GM12878 (cell line): ENCODE data around the gene GPC2. TPM values are rescaled to one million over a fixed set of nuclear protein-coding genes. Genes with fewer than 3 reads are reported as not detected.

Experiments used
- ATAC-seq: fragments of 200-7000 bp; cut with Tn5 transposase; 3 replicates; pipeline ENCODE4 v1.9.1; 2020; ENCODE audit warnings: mild to moderate bottlenecking, moderate library complexity
- BruUV-seq: library from RNA; stranded (reverse); fragments of 400-500 nt; replicated peaks from 2 replicates; lab custom pipeline; 2021; lab: Mats Ljungman, UMichigan
- CTCF ChIA-PET: fragments of 300-600 bp; sonication (Branson Sonifier 250); formaldehyde crosslinking; extraction: SDS; loops from one replicate; lab custom pipeline; 2021; ENCODE audit warnings: inconsistent platforms; lab: Yijun Ruan, JAX
- POLR2A ChIA-PET: fragments of 350-600 bp; formaldehyde crosslinking; extraction: SDS; loops from one replicate; lab custom pipeline; 2021; ENCODE audit warnings: inconsistent platforms; lab: Charles Lee
- RAD21 ChIA-PET: fragments of 300-600 bp; sonication (Branson Sonifier 250); formaldehyde crosslinking; loops from one replicate; lab custom pipeline; 2023; ENCODE audit warnings: antibody characterized with exemption; ENCODE audit not compliant: unreplicated experiment; lab: Charles Lee
- SMC1A ChIA-PET: fragments of 300-600 bp; sonication (Branson Sonifier 250); formaldehyde crosslinking; loops from one replicate; lab custom pipeline; 2023; ENCODE audit not compliant: unreplicated experiment, uncharacterized antibody; lab: Charles Lee
- DNase-seq: peaks from one replicate; pipeline ENCODE4 v3.0.0-alpha.2; 2011; ENCODE audit warnings: low read depth, low spot score
- FAIRE-seq: peaks from 3 replicates; lab custom pipeline; 2011; peaks lifted over from hg19 to GRCh38; lab: Jason Lieb, UNC
- H2AFZ ChIP-seq: 2 replicates; pipeline ENCODE4 v1.6.0; 2011; ENCODE audit warnings: low read depth, low read length, control low read depth; ENCODE audit not compliant: control insufficient read depth
- H3K27ac ChIP-seq: 2 replicates; pipeline ENCODE4 v1.5.1; 2011; ENCODE audit warnings: control low read depth; ENCODE audit not compliant: control insufficient read depth, insufficient read depth
- H3K27me3 ChIP-seq, 2 experiments: replicated peaks in 1 of 2; 2 replicates each; pipeline versions ENCODE4 v1.6.0 to v1.6.1; 2011; ENCODE audit warnings: low read length in 1 of 2; ENCODE audit not compliant: control insufficient read depth in 2 of 2, insufficient read depth in 2 of 2
- H3K36me3 ChIP-seq, 2 experiments: 2 replicates each; pipeline ENCODE4 v1.5.1; 2011; ENCODE audit warnings: low read length in 1 of 2; ENCODE audit not compliant: control insufficient read depth in 2 of 2, insufficient read depth in 2 of 2
- H3K4me1 ChIP-seq: 2 replicates; pipeline ENCODE4 v1.6.1; 2011; ENCODE audit warnings: mild to moderate bottlenecking, low read length, moderate library complexity, mixed read lengths; ENCODE audit not compliant: control insufficient read depth, insufficient read depth
- H3K4me2 ChIP-seq: 2 replicates; pipeline ENCODE4 v1.6.0; 2011; ENCODE audit warnings: control low read depth; ENCODE audit not compliant: control insufficient read depth, insufficient read depth
- H3K4me3 ChIP-seq: fragments of 200-600 bp; sonication (generic); 2 replicates; pipeline ENCODE4 v1.5.1; 2016
- H3K79me2 ChIP-seq: 2 replicates; pipeline ENCODE4 v1.6.0; 2011; ENCODE audit warnings: low read length; ENCODE audit not compliant: control insufficient read depth, insufficient read depth
- H3K9ac ChIP-seq: 2 replicates; pipeline ENCODE4 v1.8.0; 2011; ENCODE audit warnings: low read length, control low read depth, mixed read lengths; ENCODE audit not compliant: control insufficient read depth, insufficient read depth
- H3K9me3 ChIP-seq: replicated peaks from 3 replicates; pipeline ENCODE4 v1.5.1; 2011; ENCODE audit warnings: mild to moderate bottlenecking, low read length; ENCODE audit not compliant: control insufficient read depth, insufficient read depth
- H4K20me1 ChIP-seq: 2 replicates; pipeline ENCODE4 v1.6.0; 2011; ENCODE audit not compliant: control insufficient read depth, insufficient read depth
- CEBPB ChIP-seq, 2 experiments: fragments of 150-350 bp in 1 of 2; IDR thresholded peaks; 2 replicates each; pipeline ENCODE4 v1.6.1; 2012 to 2014; ENCODE audit warnings: low read depth in 2 of 2, low read length in 2 of 2, borderline replicate concordance in 1 of 2, inconsistent platforms in 1 of 2
- CHD2 ChIP-seq: IDR thresholded peaks from 2 replicates; pipeline ENCODE4 v1.6.1; 2011; ENCODE audit warnings: low read depth, low read length, improper control_type of control experiment, borderline replicate concordance
- E2F4 ChIP-seq: IDR thresholded peaks from 2 replicates; pipeline ENCODE4 v1.6.1; 2012; ENCODE audit warnings: low read depth, low read length, improper control_type of control experiment
- E2F8 ChIP-seq: fragments of 450-650 bp; IDR thresholded peaks from 2 replicates; pipeline ENCODE4 v1.6.1; 2018; ENCODE audit warnings: mild to moderate bottlenecking, low read depth, moderate library complexity; ENCODE audit not compliant: partially characterized antibody
- ELK1 ChIP-seq: IDR thresholded peaks from 2 replicates; pipeline ENCODE4 v1.6.1; 2012; ENCODE audit warnings: low read depth, low read length, improper control_type of control experiment
- GATAD2B ChIP-seq: fragments of 450-650 bp; conservative IDR thresholded peaks from 2 replicates; pipeline ENCODE4 v1.6.1; 2017; ENCODE audit warnings: low read depth, mild to moderate bottlenecking, moderate library complexity
- MYC ChIP-seq: IDR thresholded peaks from 2 replicates; pipeline ENCODE4 v1.6.1; 2011; ENCODE audit warnings: mild to moderate bottlenecking, low read length, moderate library complexity, inconsistent platforms; ENCODE audit not compliant: insufficient read depth, insufficient replicate concordance, insufficient read length, severe bottlenecking
- NKRF ChIP-seq: fragments of 450-650 bp; conservative IDR thresholded peaks from 2 replicates; pipeline ENCODE4 v1.6.1; 2017; ENCODE audit warnings: mild to moderate bottlenecking, moderate library complexity
- NRF1 ChIP-seq: conservative IDR thresholded peaks from 2 replicates; pipeline ENCODE4 v1.6.1; 2011; ENCODE audit warnings: mild to moderate bottlenecking, low read depth, low read length, improper control_type of control experiment
- PML ChIP-seq: IDR thresholded peaks from 2 replicates; pipeline ENCODE4 v1.6.1; 2012; ENCODE audit warnings: low read length, inconsistent platforms
- SIX5 ChIP-seq: IDR thresholded peaks from 2 replicates; pipeline ENCODE4 v1.6.1; 2011; ENCODE audit warnings: mild to moderate bottlenecking, low read depth, low read length, moderate library complexity; ENCODE audit not compliant: severe bottlenecking
- SPI1 ChIP-seq: IDR thresholded peaks from 2 replicates; pipeline ENCODE4 v1.6.1; 2011; ENCODE audit warnings: low read depth, mild to moderate bottlenecking, low read length, moderate library complexity, borderline replicate concordance; ENCODE audit not compliant: insufficient read depth
- TARDBP ChIP-seq: IDR thresholded peaks from 2 replicates; pipeline ENCODE4 v1.6.1; 2016; ENCODE audit warnings: borderline replicate concordance
- TBL1XR1 ChIP-seq: IDR thresholded peaks from 2 replicates; pipeline ENCODE4 v1.6.1; 2012; ENCODE audit warnings: low read depth, low read length, improper control_type of control experiment
- YBX1 ChIP-seq: fragments of 450-650 bp; IDR thresholded peaks from 2 replicates; pipeline ENCODE4 v1.6.1; 2016; ENCODE audit warnings: antibody characterized with exemption
- ZNF217 ChIP-seq: fragments of 450-650 bp; IDR thresholded peaks from 2 replicates; pipeline ENCODE4 v1.6.1; 2017; ENCODE audit warnings: antibody characterized with exemption, mild to moderate bottlenecking
- WGBS: methylation state at CpG from one replicate; pipeline ENCODE4 v1.1.6; 2016; ENCODE audit warnings: low lambda C conversion rate; ENCODE audit not compliant: insufficient replicate concordance, insufficient coverage; ENCODE audit errors: missing lambda C conversion rate; 5-methylcytosine and 5-hydroxymethylcytosine counted together
- in situ Hi-C: fragments of 300-500 bp; cut with MboI; formaldehyde crosslinking; loops from 9 replicates; pipeline ENCODE4 v1.14.3; 2018; ENCODE audit warnings: mixed read lengths
- intact Hi-C: fragments of 100-400 bp; cut with micrococcal nuclease; formaldehyde crosslinking; loops from one replicate; pipeline ENCODE4 v1.14.2; 2022; ENCODE audit not compliant: unreplicated experiment
- polyA plus RNA-seq, 11 experiments: library from polyadenylated mRNA; depleted of rRNA in 4 of 11; unstranded in 6 of 11; stranded (reverse) in 5 of 11; fragments of >200 nt; fragmentation: Nextera tagmentation in 4 of 11; fragmentation: Illumina TruSeq in 1 of 11; extraction: Ambion mirVana in 4 of 11; extraction: Trizol in 1 of 11; gene quantifications; 1 replicate in 1 of 11; 2 replicates in 10 of 11; pipeline versions ENCODE4 v1.2.1 to v1.2.3, GENCODE V29; 2011 to 2016; ENCODE audit warnings: inconsistent platforms in 2 of 11, missing spikeins in 2 of 11, low read depth in 1 of 11
- total RNA-seq, 4 experiments: library from RNA; depleted of rRNA in 3 of 4; stranded (reverse); fragments of >200 nt in 3 of 4; fragmentation: Illumina TruSeq in 1 of 4; extraction: Trizol in 1 of 4; gene quantifications; 2 replicates each; pipeline versions ENCODE4 v1.2.1 to v1.2.3, GENCODE V29; 2013 to 2021

Gene GPC2
- total and polyA plus RNA-seq, 10 of the 15 experiments (the other 5 are each of a cell fraction or from before 2014, with no cell fraction given): 0.19 to 6.3 (median 0.77) TPM

- ChIA-PET POLR2A (interaction anchor here (0.6 to 4.6 kb wide), 9 partner anchors 10 to 187 kb away, joined by 3 to 25 read pairs (median 5); no protein-coding TSS in a partner anchor), SMC1A (interaction anchor here (0.7 to 2.3 kb wide), 9 partner anchors 10 to 188 kb away, joined by 3 to 10 read pairs (median 4); partner anchors contain the start of genes AP4M1, GAL3ST4 and MCM7), RAD21 (interaction anchor here (0.9 to 3.5 kb wide), 8 partner anchors 21 to 125 kb away, joined by 3 to 14 read pairs (median 4); partner anchors contain the start of gene LAMTOR4), CTCF (interaction anchor here (1.4 to 8.3 kb wide), 6 partner anchors 12 to 124 kb away, joined by 4 to 113 read pairs (median 35); partner anchors contain the start of gene GAL3ST4)
- WGBS: 48% methylated on average over 20 of the region's 22 CpGs
- Histone ChIP-seq H3K4me1 (peaks cover 49% of the 10 kb centered on the region), H3K79me2 (peaks cover 54% of the 10 kb centered on the region), H3K36me3 (peaks cover 5 to 7% of the 10 kb centered on the region in 2 experiments; a peak in 3 of 4 replicates), H4K20me1 (no peaks in the 10 kb centered on the region), H3K9me3 (no peaks in the 10 kb centered on the region), H3K9ac (peak overlapping the region; percentile 87), H3K4me3 (peak overlapping the region; percentile 63), H3K4me2 (peak overlapping the region; percentile 88), H3K27me3 (no peaks in the 10 kb centered on the region), H3K27ac (peak overlapping the region; percentile 99), H2AFZ (no peak overlapping the region)
- ATAC-seq (peak; percentile 9), FAIRE-seq (no peak), DNase-seq (no peak)
- TSS peak; percentile 51 for BruUV-seq
- intact Hi-C loops: no loop called here
- in situ Hi-C loops: no loop called here
- TF ChIP-seq MYC (peak; percentile 85), NKRF (0 out of 2 replicates have a peak, but pooled peaks have one; percentile 46), NRF1 (no peak), TBL1XR1 (no peak), PML (no peak), YBX1 (no peak), TARDBP (no peak), ZNF217 (no peak), CHD2 (no peak), E2F8 (no peak), SIX5 (no peak), SPI1 (no peak), ELK1 (no peak), CEBPB (IDR thresholded peaks at IDR 0.05; ENCODE audit: borderline replicate concordance in 1 of 2, low read depth in 2 of 2, low read length in 2 of 2) (no peak), E2F4 (no peak), GATAD2B (no peak)
Measured at GRCh38 chr7:100220586-100221230, 43.5 kb upstream of the GPC2 start.
